GM06990 (cell line): ENCODE results near the gene ESRRG.

ENCODE experiments used
- DNase-seq: peaks from one replicate; pipeline ENCODE4 v3.0.0-alpha.2; 2011; ENCODE audit not compliant: insufficient read length; ENCODE audit errors: extremely low read depth
- H3K27me3 ChIP-seq: replicated peaks from 2 replicates; pipeline ENCODE4 v1.6.0; 2011; ENCODE audit warnings: low read length; ENCODE audit not compliant: control insufficient read depth, insufficient read depth
- H3K36me3 ChIP-seq: 2 replicates; pipeline ENCODE4 v1.5.1; 2011; ENCODE audit warnings: low read length; ENCODE audit not compliant: control insufficient read depth, insufficient read depth
- H3K4me3 ChIP-seq: replicated peaks from 2 replicates; pipeline ENCODE4 v1.5.1; 2011; ENCODE audit warnings: low read depth, mild to moderate bottlenecking, control low read depth, low read length
- CTCF ChIP-seq: IDR thresholded peaks from 2 replicates; pipeline ENCODE4 v1.5.1; 2011; ENCODE audit warnings: low read length, control low read depth, mild to moderate bottlenecking, inconsistent platforms; ENCODE audit not compliant: insufficient read depth, poor library complexity, severe bottlenecking

The ESRRG gene

GRCh38 chr1:216555653-216556052 lies 167.6 kb downstream of the ESRRG start:
- H3K4me3 ChIP-seq: no peak overlapping the region
- TF ChIP-seq CTCF: no peak
- DNase-seq: no peak

GRCh38 chr1:216554934-216555333 lies 168.3 kb downstream of the ESRRG start:
- no peak overlapping the region for H3K4me3 ChIP-seq
- DNase-seq: no peak

More at GRCh38 chr1:216555653-216556052, 167.6 kb downstream of the ESRRG start:
- Histone ChIP-seq H3K27me3 (no peaks in the 10 kb centered on the region), H3K36me3 (no peaks in the 10 kb centered on the region)

GRCh38 chr1:216553766-216554165 lies 169.5 kb downstream of the ESRRG start:
- TF ChIP-seq CTCF: no peak
- Histone ChIP-seq H3K27me3 (no peaks in the 10 kb centered on the region), H3K4me3 (no peak overlapping the region), H3K36me3 (no peaks in the 10 kb centered on the region)
- DNase-seq: no peak

More at GRCh38 chr1:216554934-216555333, 168.3 kb downstream of the ESRRG start:
- Histone ChIP-seq H3K36me3 (no peaks in the 10 kb centered on the region), H3K27me3 (no peaks in the 10 kb centered on the region)
- no peak for TF ChIP-seq CTCF

- Histone ChIP-seq H3K36me3 (no peaks in the 10 kb centered on the region), H3K4me3 (no peak overlapping the region), H3K27me3 (no peaks in the 10 kb centered on the region)
- no peak for DNase-seq
- TF ChIP-seq CTCF: no peak
Measured at GRCh38 chr1:216553040-216553439, 170.2 kb downstream of the ESRRG start.

- no peaks in the 10 kb centered on the region for H3K27me3 ChIP-seq
- no peak for TF ChIP-seq CTCF
- H3K4me3 ChIP-seq: no peak overlapping the region
- DNase-seq: no peak
- H3K36me3 ChIP-seq: no peaks in the 10 kb centered on the region
Measured at GRCh38 chr1:216549796-216550195, 173.4 kb downstream of the ESRRG start.

GRCh38 chr1:216542741-216543140 lies 180.5 kb downstream of the ESRRG start:
- Histone ChIP-seq H3K4me3 (no peak overlapping the region), H3K27me3 (no peaks in the 10 kb centered on the region), H3K36me3 (no peaks in the 10 kb centered on the region)
- no peak for TF ChIP-seq CTCF
- DNase-seq: no peak
